HCT116 (cell line): Measurements from ENCODE around the gene RAC2. TPM values are rescaled to one million over a fixed set of nuclear protein-coding genes. Genes with fewer than 3 reads are reported as not detected.

Experiments
- ATAC-seq: fragments of 200-7000 bp; cut with Tn5 transposase; 2 replicates; pipeline ENCODE4 v1.9.1; 2020; ENCODE audit warnings: mild to moderate bottlenecking, moderate library complexity
- BruUV-seq: library from RNA; stranded (reverse); fragments of 400-500 nt; replicated peaks from 2 replicates; lab custom pipeline; 2021; lab: Mats Ljungman, UMichigan
- CTCF ChIA-PET: fragments of 300-600 bp; sonication (Branson Sonifier 250); formaldehyde crosslinking; loops from one replicate; lab custom pipeline; 2021; ENCODE audit warnings: antibody characterized with exemption; lab: Charles Lee
- POLR2A ChIA-PET: fragments of 300-600, 350-600 bp; sonication (Branson Sonifier 250); formaldehyde crosslinking; loops from one replicate; lab custom pipeline; 2021; ENCODE audit warnings: antibody characterized with exemption; lab: Charles Lee
- RAD21 ChIA-PET, 2 experiments: fragments of 300-600 bp; sonication (Branson Sonifier 250); formaldehyde crosslinking; loops; one replicate each; lab custom pipeline; 2023; ENCODE audit warnings: low total read pairs in 2 of 2; ENCODE audit not compliant: uncharacterized antibody in 2 of 2, unreplicated experiment in 2 of 2, low non-redundant PET in 1 of 2; lab: Charles Lee
- DNase-seq: peaks from one replicate; pipeline ENCODE4 v3.0.0-alpha.2; 2010; ENCODE audit warnings: low read depth, low spot score
- H2AFZ ChIP-seq: fragments of 200-600 bp; shearing (Covaris generic), sonication (generic); 2 replicates; pipeline ENCODE4 v1.6.1; 2017; ENCODE audit warnings: low read depth, mixed run types, mixed read lengths, antibody characterized with exemption, low read length; ENCODE audit not compliant: poor library complexity, severe bottlenecking
- H3K27ac ChIP-seq: 2 replicates; pipeline ENCODE4 v1.5.1; 2012; ENCODE audit warnings: low read depth, low read length
- H3K27me3 ChIP-seq: fragments of 200-600 bp; sonication (generic); 2 replicates; pipeline ENCODE4 v1.6.1; 2016; ENCODE audit warnings: mixed run types, low read length, mixed read lengths; ENCODE audit not compliant: insufficient read depth
- H3K36me3 ChIP-seq, 2 experiments: fragments of 200-500 bp in 1 of 2; fragments of 200-600 bp in 1 of 2; sonication (Bioruptor generic) in 1 of 2; sonication (generic) in 1 of 2; 2 replicates each; pipeline versions ENCODE4 v1.5.1 to v1.6.1; 2014 to 2016; ENCODE audit warnings: low read length in 2 of 2, inconsistent platforms in 1 of 2, mixed read lengths in 1 of 2, mixed run types in 1 of 2; ENCODE audit not compliant: insufficient read depth in 2 of 2, control insufficient read depth in 1 of 2
- H3K4me1 ChIP-seq, 2 experiments: fragments of 200-600 bp in 1 of 2; sonication (generic) in 1 of 2; 2 replicates each; pipeline versions ENCODE4 v1.5.1 to v1.6.1; 2012 to 2017; ENCODE audit warnings: low read length in 2 of 2, inconsistent platforms in 1 of 2, mild to moderate bottlenecking in 1 of 2, mixed read lengths in 1 of 2, mixed run types in 1 of 2, moderate library complexity in 1 of 2; ENCODE audit not compliant: insufficient read depth in 2 of 2, control insufficient read depth in 1 of 2
- H3K4me2 ChIP-seq: fragments of 200-600 bp; sonication (generic); 2 replicates; pipeline ENCODE4 v1.6.1; 2017; ENCODE audit warnings: mixed run types, low read length, mixed read lengths
- H3K4me3 ChIP-seq, 2 experiments: fragments of 200-600 bp in 1 of 2; sonication (generic) in 1 of 2; replicated peaks in 1 of 2; 2 replicates each; pipeline ENCODE4 v1.5.1; 2011 to 2016; ENCODE audit warnings: low read length in 2 of 2, control low read depth in 1 of 2, low read depth in 1 of 2, mild to moderate bottlenecking in 1 of 2, mixed read lengths in 1 of 2, mixed run types in 1 of 2
- H3K79me2 ChIP-seq: fragments of 200-600 bp; sonication (generic); 2 replicates; pipeline ENCODE4 v1.6.1; 2017; ENCODE audit warnings: mild to moderate bottlenecking, mixed run types, low read length, moderate library complexity, mixed read lengths; ENCODE audit not compliant: insufficient read depth
- H3K9ac ChIP-seq: fragments of 200-600 bp; sonication (generic); 2 replicates; pipeline ENCODE4 v1.6.1; 2016; ENCODE audit warnings: low read length, mixed read lengths
- H3K9me2 ChIP-seq: fragments of 200-600 bp; sonication (generic), shearing (Covaris generic); 2 replicates; pipeline ENCODE4 v1.6.1; 2017; ENCODE audit warnings: mixed run types, mild to moderate bottlenecking, moderate library complexity; ENCODE audit not compliant: insufficient read depth
- H3K9me3 ChIP-seq, 2 experiments: fragments of 200-500 bp in 1 of 2; fragments of 200-600 bp in 1 of 2; sonication (Bioruptor generic) in 1 of 2; sonication (generic) in 1 of 2; 2 replicates each; pipeline ENCODE4 v1.6.1; 2014 to 2017; ENCODE audit warnings: low read length in 2 of 2, mixed read lengths in 2 of 2, inconsistent platforms in 1 of 2, low read depth in 1 of 2, mild to moderate bottlenecking in 1 of 2, mixed run types in 1 of 2, moderate library complexity in 1 of 2; ENCODE audit not compliant: control insufficient read depth in 1 of 2, insufficient read depth in 1 of 2
- H4K20me1 ChIP-seq: fragments of 200-600 bp; sonication (generic), shearing (Covaris generic); 2 replicates; pipeline ENCODE4 v1.6.1; 2017; ENCODE audit warnings: mixed run types, mild to moderate bottlenecking, moderate library complexity; ENCODE audit not compliant: insufficient read depth
- CBX3 ChIP-seq: IDR thresholded peaks from 2 replicates; pipeline ENCODE4 v1.6.1; 2012; ENCODE audit warnings: low read depth
- FOSL1 ChIP-seq: IDR thresholded peaks from 2 replicates; pipeline ENCODE4 v1.6.1; 2012; ENCODE audit warnings: low read depth
- JUND ChIP-seq: IDR thresholded peaks from 2 replicates; pipeline ENCODE4 v1.6.1; 2012
- SRF ChIP-seq: IDR thresholded peaks from 2 replicates; pipeline ENCODE4 v1.6.1; 2012; ENCODE audit warnings: low read depth
- ZBTB33 ChIP-seq: IDR thresholded peaks from 2 replicates; pipeline ENCODE4 v1.6.1; 2011; ENCODE audit warnings: mild to moderate bottlenecking, low read length, moderate library complexity; ENCODE audit not compliant: insufficient replicate concordance; ENCODE audit errors: extremely low read depth
- ZFX ChIP-seq: fragments of 450-650 bp; IDR thresholded peaks from 2 replicates; pipeline ENCODE4 v1.6.1; 2017
- intact Hi-C: fragments of 100-400 bp; cut with micrococcal nuclease; formaldehyde crosslinking; loops from 2 replicates; pipeline ENCODE4 v1.10.0; 2022
- total RNA-seq: library from RNA; stranded (reverse); gene quantifications from one replicate; pipeline ENCODE4 v1.2.1, GENCODE V29; 2021; ENCODE audit not compliant: unreplicated experiment

RAC2 gene
- total RNA-seq, 1 experiment from 2014 or later = 62.0 TPM

- no peak for TF ChIP-seq ZBTB33
- no peak for TF ChIP-seq SRF
- no peak for TF ChIP-seq FOSL1
- TF ChIP-seq CBX3 = no peak
Observed at GRCh38 chr22:37176464-37177061, 67.5 kb downstream of the RAC2 start (continued).

- no peaks in the 10 kb centered on the region for H3K27me3 ChIP-seq
- H3K36me3 ChIP-seq = no peaks in the 10 kb centered on the region
- intact Hi-C loops = no loop called here
- no peaks in the 10 kb centered on the region for H3K79me2 ChIP-seq
- no peaks in the 10 kb centered on the region for H3K9me2 ChIP-seq
- TF ChIP-seq ZFX = no peak
- TF ChIP-seq JUND = no peak
- TF ChIP-seq FOSL1 = no peak
- ChIA-PET CTCF (interaction anchor here (0.9 kb wide), 1 partner anchor 11 kb away, joined by 3 read pairs; no protein-coding TSS in a partner anchor), RAD21 (no interaction called here), POLR2A (no interaction called here)
- no peak overlapping the region for H3K4me2 ChIP-seq
- ATAC-seq = no peak
- no peak overlapping the region for H3K27ac ChIP-seq
- DNase-seq = no peak
- H3K4me1 ChIP-seq = peaks cover 2 to 18% of the 10 kb centered on the region in 2 experiments; a peak in 3 of 4 replicates
- H4K20me1 ChIP-seq = no peaks in the 10 kb centered on the region
- no peaks in the 10 kb centered on the region for H3K9me3 ChIP-seq
- no peak overlapping the region for H3K4me3 ChIP-seq
- no TSS peak for BruUV-seq
- H2AFZ ChIP-seq = no peak overlapping the region
- no peak overlapping the region for H3K9ac ChIP-seq
Observed at GRCh38 chr22:37175414-37176281, 68.4 kb downstream of the RAC2 start.

Other genes starting within 250 kb of the RAC2 start
- 32.1 TPM for gene TST, start 224.8 kb downstream of the RAC2 start, total RNA-seq
- 68.6 TPM for gene MPST, start 224.5 kb downstream of the RAC2 start, total RNA-seq
- gene KCTD17, start 192.5 kb downstream of the RAC2 start, total RNA-seq = 23.4 TPM
- gene TMPRSS6, start 134.6 kb downstream of the RAC2 start, total RNA-seq = 0.39 TPM
- 0.30 TPM for gene IL2RB, start 94.4 kb downstream of the RAC2 start, total RNA-seq
- 15.2 TPM for gene C1QTNF6, start 56.0 kb downstream of the RAC2 start, total RNA-seq
- gene SSTR3, start 31.8 kb downstream of the RAC2 start, total RNA-seq = not detected
- gene CYTH4, start 38.2 kb upstream of the RAC2 start, total RNA-seq = 3.8 TPM
- gene ELFN2, start 183.2 kb upstream of the RAC2 start, total RNA-seq = 45.4 TPM
- 4.5 TPM for gene MFNG, start 242.1 kb upstream of the RAC2 start, total RNA-seq